Adipocyte (in vitro differentiated cells): ENCODE results near the gene CSRNP3.
A peak's percentile ranks its signal among the peaks of the same experiment; 100 is the strongest.
"Not testable (repeated sequence)": the region's sequence is repeated elsewhere in the genome, so short reads cannot be mapped to it uniquely, and the experiment has no call there.

ENCODE experiments used
- DNase-seq: peaks from one replicate; pipeline ENCODE4 v3.0.0-alpha.2; 2015; ENCODE audit warnings: low read depth
- H3K27me3 ChIP-seq: replicated peaks from 2 replicates; pipeline ENCODE4 v1.7.0; 2013; ENCODE audit warnings: mild to moderate bottlenecking, low read length, moderate library complexity; ENCODE audit not compliant: control insufficient read depth, insufficient read depth
- H3K36me3 ChIP-seq: 2 replicates; pipeline ENCODE4 v1.7.0; 2013; ENCODE audit warnings: low read length, mild to moderate bottlenecking, moderate library complexity; ENCODE audit not compliant: control insufficient read depth, insufficient read depth, severe bottlenecking
- H3K4me1 ChIP-seq: 2 replicates; pipeline ENCODE4 v1.7.0; 2013; ENCODE audit warnings: mild to moderate bottlenecking, low read length, moderate library complexity; ENCODE audit not compliant: control insufficient read depth, insufficient read depth
- H3K4me3 ChIP-seq: 2 replicates; pipeline ENCODE4 v1.7.0; 2013; ENCODE audit warnings: mild to moderate bottlenecking, low read length, moderate library complexity
- H3K9ac ChIP-seq: 2 replicates; pipeline ENCODE4 v1.7.0; 2013; ENCODE audit warnings: mild to moderate bottlenecking, low read length, moderate library complexity
- H3K9me3 ChIP-seq: 2 replicates; pipeline ENCODE4 v1.7.0; 2013; ENCODE audit warnings: mild to moderate bottlenecking, low read length, moderate library complexity; ENCODE audit not compliant: control insufficient read depth

CSRNP3 gene

DNA sequence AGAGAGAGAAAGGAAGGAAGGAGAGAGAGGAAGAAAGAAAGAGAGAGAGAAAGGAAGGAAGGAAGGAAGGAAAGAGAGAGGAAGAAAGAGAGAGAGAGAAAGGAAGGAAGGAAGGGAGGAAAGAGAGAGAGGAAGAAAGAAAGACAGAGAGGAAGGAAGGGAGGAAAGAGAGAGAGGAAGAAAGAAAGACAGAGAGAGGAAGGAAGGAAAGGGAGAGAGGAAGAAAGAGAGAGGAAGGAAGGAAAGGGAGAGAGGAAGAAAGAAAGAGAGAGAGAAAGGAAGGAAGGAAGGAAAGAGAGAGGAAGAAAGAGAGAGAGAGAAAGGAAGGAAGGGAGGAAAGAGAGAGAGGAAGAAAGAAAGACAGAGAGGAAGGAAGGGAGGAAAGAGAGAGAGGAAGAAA lies 196.6 kb downstream of the CSRNP3 start:
- not testable (repeated sequence) for H3K36me3 ChIP-seq, H3K4me3 ChIP-seq, H3K9ac ChIP-seq, H3K27me3 ChIP-seq, H3K4me1 ChIP-seq, DNase-seq, H3K9me3 ChIP-seq

- no peak for DNase-seq
- Histone ChIP-seq H3K4me1 (no peaks in the 10 kb centered on the region), H3K9me3 (peaks cover 3% of the 10 kb centered on the region), H3K36me3 (no peaks in the 10 kb centered on the region), H3K4me3 (no peak overlapping the region), H3K27me3 (no peaks in the 10 kb centered on the region), H3K9ac (no peak overlapping the region)
These were observed 197.1 kb downstream of the CSRNP3 start for GRCh38 chr2:165666605-165667004.

- Histone ChIP-seq H3K4me3 (no peak overlapping the region), H3K9ac (no peak overlapping the region), H3K4me1 (no peaks in the 10 kb centered on the region), H3K36me3 (no peaks in the 10 kb centered on the region), H3K27me3 (no peaks in the 10 kb centered on the region), H3K9me3 (peaks cover 7% of the 10 kb centered on the region)
- no peak for DNase-seq
These were observed 197.9 kb downstream of the CSRNP3 start for GRCh38 chr2:165667375-165667774.

DNA sequence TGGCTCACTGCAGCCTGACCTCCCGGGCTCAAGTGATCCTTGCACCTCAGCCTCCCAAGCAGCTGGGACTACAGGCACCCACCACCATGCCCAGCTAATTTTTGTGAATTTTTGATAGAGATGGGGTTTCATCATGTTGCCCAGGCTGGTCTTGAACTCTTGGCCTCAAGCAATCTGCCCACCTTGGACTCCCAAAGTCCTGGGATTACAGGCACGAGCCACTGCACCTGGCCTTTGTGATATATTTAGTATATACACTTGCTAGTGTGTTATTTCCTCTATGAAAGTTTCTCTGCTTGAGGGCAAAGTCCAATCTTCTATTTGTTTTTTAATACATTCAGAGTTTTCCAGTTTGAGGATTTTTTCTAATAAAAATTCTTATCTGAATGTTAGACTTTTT lies 205.3 kb downstream of the CSRNP3 start:
- no peak for DNase-seq
- H3K4me1 ChIP-seq: no peaks in the 10 kb centered on the region
- H3K4me3 ChIP-seq: no peak overlapping the region
- H3K9ac ChIP-seq: no peak overlapping the region
- peaks cover 7% of the 10 kb centered on the region for H3K9me3 ChIP-seq
- no peaks in the 10 kb centered on the region for H3K36me3 ChIP-seq
- no peaks in the 10 kb centered on the region for H3K27me3 ChIP-seq

- Histone ChIP-seq H3K36me3 (no peaks in the 10 kb centered on the region), H3K9me3 (peaks cover 7% of the 10 kb centered on the region), H3K9ac (no peak overlapping the region), H3K4me3 (no peak overlapping the region), H3K27me3 (no peaks in the 10 kb centered on the region), H3K4me1 (no peaks in the 10 kb centered on the region)
- peak; percentile 21 for DNase-seq
These were observed 206.1 kb downstream of the CSRNP3 start for GRCh38 chr2:165675551-165675968.

GRCh38 chr2:165678882-165679281 lies 209.4 kb downstream of the CSRNP3 start:
- H3K9me3 ChIP-seq: no peaks in the 10 kb centered on the region
- H3K36me3 ChIP-seq: no peaks in the 10 kb centered on the region
- H3K9ac ChIP-seq: no peak overlapping the region
- no peaks in the 10 kb centered on the region for H3K4me1 ChIP-seq
- H3K27me3 ChIP-seq: no peaks in the 10 kb centered on the region
- no peak for DNase-seq
- H3K4me3 ChIP-seq: no peak overlapping the region

DNA sequence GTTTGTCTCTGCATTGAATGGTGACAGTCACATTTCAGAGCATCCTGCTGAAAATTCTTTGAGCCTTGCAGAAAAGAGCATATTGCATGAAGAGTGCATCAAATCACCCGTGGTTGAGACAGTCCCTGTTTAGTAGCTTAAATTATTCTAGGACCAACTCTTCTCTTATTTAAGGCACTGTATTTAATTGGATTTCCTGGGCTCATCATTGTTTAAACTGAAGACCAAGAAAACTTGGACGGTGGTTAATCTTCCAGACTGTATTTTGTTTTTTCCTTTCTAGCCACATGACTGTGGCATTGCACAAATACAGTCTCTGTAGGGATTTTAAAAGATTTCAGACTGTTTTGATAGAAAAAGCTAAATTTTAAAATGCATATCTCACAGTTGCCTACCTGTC lies 210.1 kb downstream of the CSRNP3 start:
- Histone ChIP-seq H3K27me3 (no peaks in the 10 kb centered on the region), H3K4me3 (no peak overlapping the region), H3K36me3 (no peaks in the 10 kb centered on the region), H3K9me3 (no peaks in the 10 kb centered on the region), H3K4me1 (no peaks in the 10 kb centered on the region), H3K9ac (no peak overlapping the region)
- no peak for DNase-seq

- Histone ChIP-seq H3K36me3 (no peaks in the 10 kb centered on the region), H3K4me1 (no peaks in the 10 kb centered on the region)
- no peak for DNase-seq
These were observed 212.3 kb downstream of the CSRNP3 start for GRCh38 chr2:165681841-165682240.

GRCh38 chr2:165682546-165682945 lies 213.0 kb downstream of the CSRNP3 start:
- DNase-seq: no peak
- Histone ChIP-seq H3K4me1 (no peaks in the 10 kb centered on the region), H3K27me3 (no peaks in the 10 kb centered on the region), H3K9ac (no peak overlapping the region), H3K9me3 (no peaks in the 10 kb centered on the region), H3K36me3 (no peaks in the 10 kb centered on the region), H3K4me3 (no peak overlapping the region)

More at GRCh38 chr2:165681841-165682240, 212.3 kb downstream of the CSRNP3 start:
- no peaks in the 10 kb centered on the region for H3K27me3 ChIP-seq
- H3K9me3 ChIP-seq: no peaks in the 10 kb centered on the region
- H3K4me3 ChIP-seq: no peak overlapping the region
- H3K9ac ChIP-seq: no peak overlapping the region

GRCh38 chr2:165686800-165687199 lies 217.3 kb downstream of the CSRNP3 start:
- Histone ChIP-seq H3K4me3 (no peak overlapping the region), H3K9me3 (no peaks in the 10 kb centered on the region), H3K36me3 (no peaks in the 10 kb centered on the region), H3K27me3 (no peaks in the 10 kb centered on the region), H3K4me1 (peaks cover 2% of the 10 kb centered on the region), H3K9ac (no peak overlapping the region)
- DNase-seq: no peak

DNA sequence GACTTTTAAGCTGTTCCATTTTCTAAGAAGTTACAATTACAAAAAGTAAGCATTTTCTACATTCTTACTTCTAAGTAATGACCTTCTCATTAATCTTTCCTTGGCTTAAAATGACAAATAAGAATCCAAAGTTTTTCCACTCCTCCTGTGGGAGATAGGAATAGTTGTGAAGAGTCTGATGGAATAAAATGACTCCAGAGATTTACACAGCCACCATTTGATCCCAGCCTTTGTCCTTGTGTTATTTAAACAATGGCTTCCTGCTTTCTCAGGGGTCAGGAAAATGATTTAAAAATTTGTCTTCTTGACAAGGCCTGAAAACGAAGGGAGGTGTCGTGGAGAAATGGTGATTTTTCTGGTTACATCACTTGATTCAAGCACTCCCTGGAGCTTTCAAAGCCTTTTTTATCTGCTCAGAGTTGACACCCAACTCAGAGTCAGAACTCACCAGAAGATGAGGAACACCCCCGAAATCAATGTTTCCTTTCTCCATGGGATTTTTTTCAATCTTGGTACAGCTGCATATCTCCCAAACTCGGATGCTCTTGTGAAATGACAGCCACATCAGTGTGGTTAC lies 218.0 kb downstream of the CSRNP3 start:
- DNase-seq: no peak
- Histone ChIP-seq H3K27me3 (no peaks in the 10 kb centered on the region), H3K9me3 (no peaks in the 10 kb centered on the region), H3K4me1 (peaks cover 2% of the 10 kb centered on the region), H3K4me3 (no peak overlapping the region), H3K9ac (no peak overlapping the region), H3K36me3 (no peaks in the 10 kb centered on the region)

DNA sequence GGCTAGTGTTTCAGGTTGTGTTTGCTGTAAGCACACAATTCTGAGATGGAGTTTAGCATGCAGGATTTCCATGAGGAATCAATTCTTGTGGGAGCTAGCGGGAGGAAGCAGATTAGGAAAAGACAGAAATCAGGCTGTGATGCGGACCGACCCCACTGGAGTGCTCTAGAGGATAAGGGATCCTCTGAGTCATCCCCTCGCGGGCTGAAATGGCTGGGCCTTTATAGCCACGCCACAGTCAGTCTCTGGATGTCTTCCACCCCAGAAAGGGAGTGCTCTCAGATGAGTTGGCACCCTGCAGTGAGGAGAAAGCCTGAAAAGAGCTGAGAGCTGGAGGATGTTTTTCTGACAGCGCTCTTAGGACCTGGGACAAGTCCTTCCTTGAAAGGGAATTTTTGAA lies 222.1 kb downstream of the CSRNP3 start:
- no peaks in the 10 kb centered on the region for H3K36me3 ChIP-seq
- no peaks in the 10 kb centered on the region for H3K27me3 ChIP-seq
- peaks cover 2% of the 10 kb centered on the region for H3K4me1 ChIP-seq
- DNase-seq: peak; percentile 69
- H3K9ac ChIP-seq: no peak overlapping the region
- H3K4me3 ChIP-seq: no peak overlapping the region
- no peaks in the 10 kb centered on the region for H3K9me3 ChIP-seq
